ENCODE data around the gene ALPP. TPM values are rescaled to one million over a fixed set of nuclear protein-coding genes. Genes with fewer than 3 reads are reported as not detected.

ALPP gene
- total RNA-seq, 1 experiment from 2014 or later: 0.20 TPM

DNA sequence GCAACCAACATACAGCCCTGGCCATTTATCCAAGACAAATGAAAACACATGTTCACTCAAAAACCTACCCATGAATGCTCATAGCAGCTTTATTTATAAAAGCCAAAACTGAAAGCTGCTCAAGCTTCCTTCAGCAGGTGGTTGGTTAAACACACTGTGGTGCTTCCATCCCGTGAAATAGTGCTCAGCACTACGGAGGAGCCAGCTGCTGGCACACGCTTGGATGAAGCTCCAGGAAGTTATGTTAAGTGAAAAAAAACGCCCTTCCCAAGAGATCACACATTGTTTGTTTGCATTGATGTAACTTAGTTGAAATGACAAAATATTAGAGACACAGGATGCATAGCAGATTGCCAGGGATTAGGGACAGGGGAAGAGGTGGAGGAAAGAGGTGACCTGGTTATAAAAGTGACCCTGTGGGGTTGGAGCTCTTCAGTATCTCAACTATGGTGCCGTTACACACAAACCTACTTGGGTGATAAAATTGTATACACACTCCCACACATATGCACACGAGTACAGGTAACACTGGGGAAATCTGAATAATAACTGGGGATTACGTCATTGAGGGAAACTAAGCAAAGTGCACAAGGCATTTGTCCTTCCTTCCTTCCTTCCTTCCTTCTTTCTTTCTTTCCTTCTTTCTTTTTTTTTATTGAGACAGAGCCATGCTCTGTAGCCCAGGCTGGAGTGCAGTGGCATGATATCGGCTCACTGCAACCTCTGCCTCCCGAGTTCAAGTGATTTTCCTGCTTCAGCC lies 21.9 kb downstream of the ALPP start:
- no peak overlapping the region for H3K27ac Mint-ChIP-seq
- peaks cover 11% of the 10 kb centered on the region for H3K4me1 Mint-ChIP-seq

More for the DNA sequence above, 21.9 kb downstream of the ALPP start:
- no peaks in the 10 kb centered on the region for H3K27me3 Mint-ChIP-seq (ENCODE audit: low read depth)
- no peaks in the 10 kb centered on the region for H3K36me3 Mint-ChIP-seq
- TF ChIP-seq ZBTB43 (CRISPR knock-in tag; IDR thresholded peaks at IDR 0.05) (no peak), CTCF (IDR thresholded peaks at IDR 0.05) (no peak), HMGXB4 (CRISPR knock-in tag; IDR thresholded peaks at IDR 0.05) (no peak), CREM (CRISPR knock-in tag; IDR thresholded peaks at IDR 0.05) (no peak), SP1 (CRISPR knock-in tag; conservative IDR thresholded peaks at IDR 0.05) (no peak), RELA (CRISPR knock-in tag; IDR thresholded peaks at IDR 0.05; ENCODE audit: borderline replicate concordance) (no peak)
- TF ChIP-seq, protein P1, sequence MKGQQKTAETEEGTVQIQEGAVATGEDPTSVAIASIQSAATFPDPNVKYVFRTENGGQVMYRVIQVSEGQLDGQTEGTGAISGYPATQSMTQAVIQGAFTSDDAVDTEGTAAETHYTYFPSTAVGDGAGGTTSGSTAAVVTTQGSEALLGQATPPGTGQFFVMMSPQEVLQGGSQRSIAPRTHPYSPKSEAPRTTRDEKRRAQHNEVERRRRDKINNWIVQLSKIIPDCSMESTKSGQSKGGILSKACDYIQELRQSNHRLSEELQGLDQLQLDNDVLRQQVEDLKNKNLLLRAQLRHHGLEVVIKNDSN (CRISPR knock-in tag; IDR thresholded peaks at IDR 0.05): no peak
- TF ChIP-seq, protein P2, sequence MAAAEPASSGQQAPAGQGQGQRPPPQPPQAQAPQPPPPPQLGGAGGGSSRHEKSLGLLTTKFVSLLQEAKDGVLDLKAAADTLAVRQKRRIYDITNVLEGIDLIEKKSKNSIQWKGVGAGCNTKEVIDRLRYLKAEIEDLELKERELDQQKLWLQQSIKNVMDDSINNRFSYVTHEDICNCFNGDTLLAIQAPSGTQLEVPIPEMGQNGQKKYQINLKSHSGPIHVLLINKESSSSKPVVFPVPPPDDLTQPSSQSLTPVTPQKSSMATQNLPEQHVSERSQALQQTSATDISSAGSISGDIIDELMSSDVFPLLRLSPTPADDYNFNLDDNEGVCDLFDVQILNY (CRISPR knock-in tag; IDR thresholded peaks at IDR 0.05): no peak
- TF ChIP-seq, protein P3, sequence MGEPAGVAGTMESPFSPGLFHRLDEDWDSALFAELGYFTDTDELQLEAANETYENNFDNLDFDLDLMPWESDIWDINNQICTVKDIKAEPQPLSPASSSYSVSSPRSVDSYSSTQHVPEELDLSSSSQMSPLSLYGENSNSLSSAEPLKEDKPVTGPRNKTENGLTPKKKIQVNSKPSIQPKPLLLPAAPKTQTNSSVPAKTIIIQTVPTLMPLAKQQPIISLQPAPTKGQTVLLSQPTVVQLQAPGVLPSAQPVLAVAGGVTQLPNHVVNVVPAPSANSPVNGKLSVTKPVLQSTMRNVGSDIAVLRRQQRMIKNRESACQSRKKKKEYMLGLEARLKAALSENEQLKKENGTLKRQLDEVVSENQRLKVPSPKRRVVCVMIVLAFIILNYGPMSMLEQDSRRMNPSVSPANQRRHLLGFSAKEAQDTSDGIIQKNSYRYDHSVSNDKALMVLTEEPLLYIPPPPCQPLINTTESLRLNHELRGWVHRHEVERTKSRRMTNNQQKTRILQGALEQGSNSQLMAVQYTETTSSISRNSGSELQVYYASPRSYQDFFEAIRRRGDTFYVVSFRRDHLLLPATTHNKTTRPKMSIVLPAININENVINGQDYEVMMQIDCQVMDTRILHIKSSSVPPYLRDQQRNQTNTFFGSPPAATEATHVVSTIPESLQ (CRISPR knock-in tag; IDR thresholded peaks at IDR 0.05): no peak
- H3K4me3 Mint-ChIP-seq: no peak overlapping the region
- CTCF ChIA-PET: interaction anchor here (1.0 to 1.3 kb wide), 2 partner anchors 33 to 500 kb away, joined by 3 read pairs; no protein-coding TSS in a partner anchor
- POLR2A ChIA-PET: no interaction called here
- DNase-seq (ENCODE audit: low spot score) (no peak), ATAC-seq (no peak)
- H3K9me3 Mint-ChIP-seq: no peaks in the 10 kb centered on the region
